HepG2 (cell line): Measurements from ENCODE around the gene ZNF554.
A peak's percentile ranks its signal among the peaks of the same experiment; 100 is the strongest.

ENCODE experiments used
- ATF2 ChIP-seq: sonication (generic); formaldehyde crosslinking; IDR thresholded peaks from 2 replicates; pipeline ENCODE4 v1.4.0; 2020; ENCODE audit warnings: missing genetic modification reagents
- EP300 ChIP-seq, 3 experiments: sonication (generic) in 1 of 3; formaldehyde crosslinking in 1 of 3; IDR thresholded peaks; 2 replicates each; pipeline versions ENCODE4 v1.5.1 to v1.6.1; 2011 to 2020; ENCODE audit warnings: low read depth in 2 of 3, low read length in 2 of 3, borderline replicate concordance in 1 of 3, improper control_type of control experiment in 1 of 3, mild to moderate bottlenecking in 1 of 3, missing genetic modification reagents in 1 of 3, moderate library complexity in 1 of 3
- EZH2 ChIP-seq: conservative IDR thresholded peaks from 2 replicates; pipeline ENCODE4 v1.6.1; 2012; ENCODE audit warnings: mild to moderate bottlenecking, low read depth, low read length, moderate library complexity
- HMG20B ChIP-seq: conservative IDR thresholded peaks from 2 replicates; pipeline ENCODE4 v1.6.1; 2016; ENCODE audit warnings: missing genetic modification reagents, missing compliant biosample characterization
- MAFK ChIP-seq, 2 experiments: IDR thresholded peaks in 1 of 2; conservative IDR thresholded peaks in 1 of 2; 2 replicates each; pipeline ENCODE4 v1.6.1; 2011; ENCODE audit warnings: improper control_type of control experiment in 2 of 2, low read length in 2 of 2
- POLR2A ChIP-seq, 2 experiments: IDR thresholded peaks; 2 replicates each; pipeline ENCODE4 v1.6.1; 2011; ENCODE audit warnings: low read depth in 2 of 2, low read length in 2 of 2, mild to moderate bottlenecking in 1 of 2, moderate library complexity in 1 of 2; ENCODE audit not compliant: insufficient read depth in 1 of 2
- U2AF2 ChIP-seq: fragments of 200-400 bp; formaldehyde crosslinking; IDR thresholded peaks from 2 replicates; pipeline ENCODE4 v1.6.1; 2017; ENCODE audit warnings: low read depth, mild to moderate bottlenecking, low read length
- ZNF350 ChIP-seq: sonication (generic); formaldehyde crosslinking; IDR thresholded peaks from 2 replicates; pipeline ENCODE4 v1.4.0; 2020; ENCODE audit warnings: mild to moderate bottlenecking, low read depth, missing genetic modification reagents, borderline replicate concordance
- ZNF629 ChIP-seq: sonication (generic); formaldehyde crosslinking; conservative IDR thresholded peaks from 2 replicates; pipeline ENCODE4 v1.5.0; 2020; ENCODE audit warnings: missing genetic modification reagents
- ZNF652 ChIP-seq: IDR thresholded peaks from 2 replicates; pipeline ENCODE4 v1.6.1; 2016; ENCODE audit warnings: low read depth, borderline replicate concordance
- TF ChIP-seq, protein P1 (sequence below), 2 experiments: sonication (generic) in 1 of 2; formaldehyde crosslinking in 1 of 2; IDR thresholded peaks; 2 replicates each; pipeline versions ENCODE4 v1.5.1 to v1.6.1; 2011 to 2020; ENCODE audit warnings: borderline replicate concordance in 1 of 2, low read depth in 1 of 2, low read length in 1 of 2, mild to moderate bottlenecking in 1 of 2, missing genetic modification reagents in 1 of 2, moderate library complexity in 1 of 2
- TF ChIP-seq, protein P2 (sequence below): sonication (generic); formaldehyde crosslinking; IDR thresholded peaks from 2 replicates; pipeline ENCODE4 v1.8.0; 2022; ENCODE audit warnings: missing genetic modification reagents, mild to moderate bottlenecking, moderate library complexity, borderline replicate concordance
- TF ChIP-seq, protein P3 (sequence below): sonication (generic); formaldehyde crosslinking; IDR thresholded peaks from 2 replicates; pipeline ENCODE4 v1.5.0; 2020; ENCODE audit warnings: mild to moderate bottlenecking, missing genetic modification reagents, moderate library complexity
- TF ChIP-seq, protein P4 (sequence below): sonication (generic); formaldehyde crosslinking; IDR thresholded peaks from 2 replicates; pipeline ENCODE4 v1.4.0; 2020; ENCODE audit warnings: missing genetic modification reagents

DNA sequence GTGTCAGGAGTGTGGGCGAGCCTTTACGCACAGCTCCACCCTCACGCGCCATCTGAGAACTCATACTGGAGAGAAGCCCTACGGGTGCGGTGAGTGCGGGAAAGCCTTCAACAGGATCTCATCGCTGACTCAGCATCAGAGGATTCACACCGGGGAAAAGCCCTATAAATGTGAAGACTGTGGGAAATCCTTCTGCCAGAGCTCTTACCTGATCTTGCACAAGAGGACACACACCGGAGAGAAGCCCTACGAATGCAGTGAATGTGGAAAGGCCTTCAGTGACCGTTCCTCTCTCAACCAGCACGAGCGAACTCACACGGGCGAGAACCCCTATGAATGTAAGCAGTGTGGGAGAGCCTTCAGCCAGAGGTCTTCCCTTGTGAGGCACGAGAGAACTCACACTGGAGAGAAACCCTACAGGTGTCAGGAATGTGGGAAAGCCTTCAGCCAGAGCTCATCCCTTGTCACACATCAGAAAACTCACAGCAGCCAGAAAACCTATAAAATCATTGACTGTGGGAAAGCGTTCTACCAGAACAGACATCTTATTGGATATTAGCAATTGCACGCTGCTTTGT lies 14.7 kb downstream of the ZNF554 start:
- TF ChIP-seq, protein P1, sequence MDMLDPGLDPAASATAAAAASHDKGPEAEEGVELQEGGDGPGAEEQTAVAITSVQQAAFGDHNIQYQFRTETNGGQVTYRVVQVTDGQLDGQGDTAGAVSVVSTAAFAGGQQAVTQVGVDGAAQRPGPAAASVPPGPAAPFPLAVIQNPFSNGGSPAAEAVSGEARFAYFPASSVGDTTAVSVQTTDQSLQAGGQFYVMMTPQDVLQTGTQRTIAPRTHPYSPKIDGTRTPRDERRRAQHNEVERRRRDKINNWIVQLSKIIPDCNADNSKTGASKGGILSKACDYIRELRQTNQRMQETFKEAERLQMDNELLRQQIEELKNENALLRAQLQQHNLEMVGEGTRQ (IDR thresholded peaks at IDR 0.05; ENCODE audit: low read depth, low read length): no peak
- TF ChIP-seq, protein P1 (CRISPR knock-in tag; IDR thresholded peaks at IDR 0.05; ENCODE audit: borderline replicate concordance): no peak
- TF ChIP-seq U2AF2 (no peak), MAFK (conservative IDR thresholded peaks at IDR 0.05 in 1 of 2, IDR thresholded peaks at IDR 0.05 in 1 of 2; ENCODE audit: low read length in 2 of 2) (peak; percentile 86 to 90), ZNF350 (CRISPR knock-in tag) (no peak), ZNF629 (CRISPR knock-in tag) (no peak), HMG20B (no peak), ATF2 (no peak), ZNF652 (CRISPR knock-in tag) (no peak), EZH2 (no peak), POLR2A (IDR thresholded peaks at IDR 0.05; ENCODE audit: insufficient read depth in 1 of 2, low read depth in 2 of 2, low read length in 2 of 2) (no peak), EP300 (IDR thresholded peaks at IDR 0.05; ENCODE audit: low read depth in 2 of 2, low read length in 2 of 2) (no peak), EP300 (CRISPR knock-in tag; IDR thresholded peaks at IDR 0.05; ENCODE audit: borderline replicate concordance) (no peak)
- TF ChIP-seq, protein P2, sequence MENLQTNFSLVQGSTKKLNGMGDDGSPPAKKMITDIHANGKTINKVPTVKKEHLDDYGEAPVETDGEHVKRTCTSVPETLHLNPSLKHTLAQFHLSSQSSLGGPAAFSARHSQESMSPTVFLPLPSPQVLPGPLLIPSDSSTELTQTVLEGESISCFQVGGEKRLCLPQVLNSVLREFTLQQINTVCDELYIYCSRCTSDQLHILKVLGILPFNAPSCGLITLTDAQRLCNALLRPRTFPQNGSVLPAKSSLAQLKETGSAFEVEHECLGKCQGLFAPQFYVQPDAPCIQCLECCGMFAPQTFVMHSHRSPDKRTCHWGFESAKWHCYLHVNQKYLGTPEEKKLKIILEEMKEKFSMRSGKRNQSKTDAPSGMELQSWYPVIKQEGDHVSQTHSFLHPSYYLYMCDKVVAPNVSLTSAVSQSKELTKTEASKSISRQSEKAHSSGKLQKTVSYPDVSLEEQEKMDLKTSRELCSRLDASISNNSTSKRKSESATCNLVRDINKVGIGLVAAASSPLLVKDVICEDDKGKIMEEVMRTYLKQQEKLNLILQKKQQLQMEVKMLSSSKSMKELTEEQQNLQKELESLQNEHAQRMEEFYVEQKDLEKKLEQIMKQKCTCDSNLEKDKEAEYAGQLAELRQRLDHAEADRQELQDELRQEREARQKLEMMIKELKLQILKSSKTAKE (CRISPR knock-in tag): no peak
- TF ChIP-seq, protein P3, sequence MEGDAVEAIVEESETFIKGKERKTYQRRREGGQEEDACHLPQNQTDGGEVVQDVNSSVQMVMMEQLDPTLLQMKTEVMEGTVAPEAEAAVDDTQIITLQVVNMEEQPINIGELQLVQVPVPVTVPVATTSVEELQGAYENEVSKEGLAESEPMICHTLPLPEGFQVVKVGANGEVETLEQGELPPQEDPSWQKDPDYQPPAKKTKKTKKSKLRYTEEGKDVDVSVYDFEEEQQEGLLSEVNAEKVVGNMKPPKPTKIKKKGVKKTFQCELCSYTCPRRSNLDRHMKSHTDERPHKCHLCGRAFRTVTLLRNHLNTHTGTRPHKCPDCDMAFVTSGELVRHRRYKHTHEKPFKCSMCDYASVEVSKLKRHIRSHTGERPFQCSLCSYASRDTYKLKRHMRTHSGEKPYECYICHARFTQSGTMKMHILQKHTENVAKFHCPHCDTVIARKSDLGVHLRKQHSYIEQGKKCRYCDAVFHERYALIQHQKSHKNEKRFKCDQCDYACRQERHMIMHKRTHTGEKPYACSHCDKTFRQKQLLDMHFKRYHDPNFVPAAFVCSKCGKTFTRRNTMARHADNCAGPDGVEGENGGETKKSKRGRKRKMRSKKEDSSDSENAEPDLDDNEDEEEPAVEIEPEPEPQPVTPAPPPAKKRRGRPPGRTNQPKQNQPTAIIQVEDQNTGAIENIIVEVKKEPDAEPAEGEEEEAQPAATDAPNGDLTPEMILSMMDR (CRISPR knock-in tag): no peak
- TF ChIP-seq, protein P4, sequence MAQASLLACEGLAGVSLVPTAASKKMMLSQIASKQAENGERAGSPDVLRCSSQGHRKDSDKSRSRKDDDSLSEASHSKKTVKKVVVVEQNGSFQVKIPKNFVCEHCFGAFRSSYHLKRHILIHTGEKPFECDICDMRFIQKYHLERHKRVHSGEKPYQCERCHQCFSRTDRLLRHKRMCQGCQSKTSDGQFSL (CRISPR knock-in tag): no peak
